ENCODE measurements around the gene C19orf53. TPM values are rescaled to one million over a fixed set of nuclear protein-coding genes. Genes with fewer than 3 reads are reported as not detected.

Gene C19orf53
- total RNA-seq, 8 experiments from 2014 or later: 122 to 265 (median 152) TPM

DNA sequence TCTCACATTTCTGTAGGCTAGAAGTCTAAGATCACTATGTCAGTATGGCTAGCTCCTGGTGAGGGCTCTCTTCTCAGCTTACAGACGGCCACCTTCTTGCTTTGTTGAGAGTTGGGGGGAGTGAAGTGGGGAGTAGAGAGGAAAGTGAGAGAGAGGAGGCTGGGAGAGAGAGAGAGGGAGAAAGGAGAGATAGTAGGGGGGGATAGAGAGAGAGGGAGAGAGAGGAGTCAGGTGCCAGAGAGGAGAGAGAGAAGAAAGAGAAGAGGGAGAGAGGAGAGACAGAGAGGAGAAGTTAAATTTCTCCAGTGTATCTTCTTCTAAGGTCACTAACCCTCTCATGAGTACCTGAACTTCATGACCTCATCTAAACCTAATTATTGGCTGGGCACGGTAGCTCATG, 49.6 kb downstream of the C19orf53 start:
- Histone ChIP-seq H3K4me1 (replicated peaks in 1 of 2) (no peaks in the 10 kb centered on the region), H3K27ac (no peak overlapping the region), H3K4me3 (no peak overlapping the region)
- WGBS, 10 experiments: 50 to 100% (median 80%) methylated on average over 1 to 2 of the region's 2 CpGs; no CpG with 5 or more reads in 1 of the 10 experiments
- ATAC-seq (replicated peaks in 6 of 8): no peak
- in situ Hi-C loops (cut with MboI; ENCODE audit: low pct_unique_long_range_greater_than_20kb in 2 of 9, low sequenced_read_pairs in 9 of 9, unreplicated experiment in 9 of 9): no loop called here

DNA sequence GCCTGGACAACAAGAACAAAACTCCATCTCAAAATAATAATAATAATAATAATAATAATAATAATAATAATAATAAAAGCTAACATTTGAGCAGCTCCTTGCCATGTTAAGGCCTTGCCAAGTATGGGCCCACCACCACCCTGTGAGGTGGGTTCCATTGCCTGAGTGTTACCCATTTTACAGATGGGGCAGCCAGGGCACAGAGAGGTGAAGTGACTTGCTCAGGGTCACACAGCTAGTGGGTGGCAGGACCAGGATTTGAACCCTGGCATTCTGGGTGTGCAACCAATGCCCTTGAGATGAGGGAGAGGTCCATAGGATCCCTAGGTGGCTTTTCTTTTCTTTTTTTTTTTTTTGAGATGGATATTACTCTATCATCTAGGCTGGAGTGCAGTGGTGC, 50.4 kb downstream of the C19orf53 start:
- no peak for ATAC-seq (replicated peaks in 6 of 8)

DNA sequence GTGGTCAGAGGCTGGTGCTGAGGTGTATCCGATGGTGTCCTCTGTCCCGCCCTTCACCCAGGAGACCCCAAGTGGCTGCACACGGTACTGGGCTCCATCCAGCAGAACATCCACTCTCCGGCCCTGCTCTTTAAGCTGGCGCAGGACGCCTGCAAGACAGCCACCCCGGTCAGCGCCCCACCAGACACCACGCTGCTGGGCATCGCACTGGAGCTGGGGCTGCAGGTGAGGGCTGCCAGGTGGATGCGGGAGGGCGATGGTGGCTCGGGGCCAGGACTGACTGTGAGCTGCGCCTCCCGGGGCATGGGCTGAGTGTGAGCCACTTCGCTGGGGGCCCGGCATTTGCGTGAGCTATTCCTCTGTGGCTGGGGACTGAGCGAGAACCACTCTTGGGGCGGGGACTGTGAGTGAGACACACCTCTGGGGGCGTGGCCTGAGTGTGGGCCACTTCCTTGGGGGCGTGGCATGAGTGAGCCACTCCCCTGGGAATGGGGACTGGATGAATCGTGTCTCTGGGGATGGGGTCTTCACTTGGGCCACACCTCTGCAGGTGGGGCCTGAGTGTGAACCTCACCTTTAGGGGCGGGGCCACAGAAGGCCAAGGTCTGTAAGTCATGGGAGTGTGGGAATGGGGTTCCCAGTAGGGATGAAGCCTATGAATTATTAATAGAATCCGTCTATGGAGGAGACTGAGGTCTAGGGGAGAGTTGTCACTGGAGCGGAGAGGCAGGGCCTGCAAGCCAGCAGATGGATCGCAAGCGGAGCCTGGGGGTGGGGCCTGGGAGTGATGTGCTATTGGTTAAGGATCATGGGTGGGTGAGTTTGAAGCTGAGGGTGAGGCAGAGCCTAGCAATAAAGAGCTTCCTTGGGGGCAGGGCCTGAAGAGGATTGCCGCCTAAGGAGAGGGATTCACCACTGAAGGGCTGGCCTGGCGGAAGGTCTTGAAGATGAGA, 51.5 kb downstream of the C19orf53 start:
- WGBS, 10 experiments: 64 to 100% (median 70%) methylated on average over 1 to 7 of the region's 30 CpGs; no CpG with 5 or more reads in 7 of the 10 experiments
- peak in 7 of 8 experiments; percentile 21 to 89 (median 71) for ATAC-seq (replicated peaks in 6 of 8)
- Histone ChIP-seq H3K27ac (no peak overlapping the region), H3K4me1 (replicated peaks in 1 of 2) (no peaks in the 10 kb centered on the region), H3K4me3 (no peak overlapping the region)
- in situ Hi-C loops (cut with MboI; ENCODE audit: low pct_unique_long_range_greater_than_20kb in 2 of 9, low sequenced_read_pairs in 9 of 9, unreplicated experiment in 9 of 9): no loop called here

More for the DNA sequence above, 50.4 kb downstream of the C19orf53 start:
- in situ Hi-C loops (cut with MboI; ENCODE audit: low pct_unique_long_range_greater_than_20kb in 2 of 9, low sequenced_read_pairs in 9 of 9, unreplicated experiment in 9 of 9): no loop called here
- H3K27ac ChIP-seq: no peak overlapping the region
- no peaks in the 10 kb centered on the region for H3K4me1 ChIP-seq (replicated peaks in 1 of 2)
- H3K4me3 ChIP-seq: no peak overlapping the region

DNA sequence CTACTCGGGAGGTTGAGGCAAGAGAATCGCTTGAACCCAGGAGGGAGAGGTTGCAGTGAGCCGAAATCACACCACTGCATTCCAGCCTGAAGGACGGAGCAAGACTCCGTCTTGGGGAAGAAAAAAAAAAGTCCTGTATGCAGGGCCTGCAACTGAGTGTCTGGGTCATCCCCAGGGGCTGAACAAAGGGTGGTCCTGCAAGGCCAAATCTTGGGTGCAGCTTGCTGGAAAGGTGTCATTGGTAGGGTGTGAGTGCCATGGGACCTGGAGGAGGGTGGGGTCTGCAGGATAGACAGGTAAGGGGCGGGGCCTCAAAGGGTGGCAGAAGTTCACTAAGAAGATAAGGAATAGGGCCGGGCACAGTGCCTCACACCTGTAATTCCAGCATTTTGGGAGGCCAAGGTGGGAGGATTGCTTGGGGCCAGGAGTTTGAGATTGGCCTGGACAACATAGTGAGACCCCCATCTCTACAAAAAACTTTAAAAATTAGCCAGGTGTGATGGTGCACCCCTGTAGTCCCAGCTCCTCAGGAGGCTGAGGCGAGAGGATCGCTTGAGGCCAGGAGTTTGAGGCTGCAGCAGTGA, 52.5 kb downstream of the C19orf53 start:
- no peak overlapping the region for H3K27ac ChIP-seq
- no peak for ATAC-seq (replicated peaks in 6 of 8)
- WGBS, 10 experiments: 80 to 100% (median 95%) methylated on average over 1 to 3 of the region's 9 CpGs; no CpG with 5 or more reads in 3 of the 10 experiments
- no peak overlapping the region for H3K4me3 ChIP-seq
- in situ Hi-C loops (cut with MboI; ENCODE audit: low pct_unique_long_range_greater_than_20kb in 2 of 9, low sequenced_read_pairs in 9 of 9, unreplicated experiment in 9 of 9): no loop called here
- no peaks in the 10 kb centered on the region for H3K4me1 ChIP-seq (replicated peaks in 1 of 2)

DNA sequence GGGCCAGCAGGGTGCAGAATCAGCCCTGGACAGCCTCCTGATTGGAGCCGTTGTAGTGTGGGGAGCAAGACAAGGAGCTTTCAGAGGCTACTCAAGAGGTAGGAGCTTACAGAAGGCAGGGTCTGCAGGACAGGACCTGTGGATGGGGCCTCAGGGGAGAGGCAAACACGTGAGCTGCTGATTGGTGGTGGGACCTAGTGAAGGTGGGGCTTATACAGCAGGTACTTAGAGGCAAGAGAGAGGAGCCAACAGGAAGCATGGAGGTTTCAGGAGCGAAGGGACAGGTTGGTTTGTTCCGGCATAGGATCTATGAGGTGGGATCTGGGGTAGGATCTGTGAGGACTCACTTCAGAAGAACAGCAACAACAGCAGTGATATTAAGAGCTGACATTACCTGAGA, 53.4 kb downstream of the C19orf53 start:
- in situ Hi-C loops (cut with MboI; ENCODE audit: low pct_unique_long_range_greater_than_20kb in 2 of 9, low sequenced_read_pairs in 9 of 9, unreplicated experiment in 9 of 9): no loop called here
- Histone ChIP-seq H3K27ac (no peak overlapping the region), H3K4me1 (replicated peaks in 1 of 2) (no peaks in the 10 kb centered on the region), H3K4me3 (no peak overlapping the region)
- no peak for ATAC-seq (replicated peaks in 6 of 8)
- 17 to 90% (median 65%) methylated on average over 1 to 4 of the region's 4 CpGs; no CpG with 5 or more reads in 2 of the 10 experiments for WGBS, 10 experiments

Other genes with a start within 250 kb of the C19orf53 start
- gene MRI1, start 9.9 kb upstream of the C19orf53 start, total RNA-seq: 10 to 100 TPM; 12.2 to 40.1 (median 20.5) TPM
- gene ZSWIM4, start 21.0 kb downstream of the C19orf53 start, total RNA-seq: 10 to 100 TPM in 2 of 8 experiments, 1 to 10 TPM in 6; 1.2 to 14.5 (median 8.6) TPM
- gene NANOS3, start 102.7 kb downstream of the C19orf53 start, total RNA-seq: 10 to 100 TPM in 1 of 8 experiments, 1 to 10 TPM in 5, not detected in 2; 1.4 to 14.9 (median 3.7) TPM
- 1 to 10 TPM in 7 of 8 experiments, under 1 TPM in 1; 0.51 to 5.2 (median 3.2) TPM for gene BRME1, start 131.7 kb downstream of the C19orf53 start, total RNA-seq
- 10 to 100 TPM in 4 of 8 experiments, 1 to 10 TPM in 4; 7.6 to 32.5 (median 10.1) TPM for gene CC2D1A, start 131.7 kb downstream of the C19orf53 start, total RNA-seq
- gene PODNL1, start 164.0 kb downstream of the C19orf53 start, total RNA-seq: 1 to 10 TPM in 3 of 8 experiments, under 1 TPM in 5; 0.16 to 1.4 (median 0.89) TPM
- gene DCAF15, start 178.1 kb downstream of the C19orf53 start, total RNA-seq: 10 to 100 TPM in 7 of 8 experiments, 1 to 10 TPM in 1; 8.4 to 46.5 (median 22.9) TPM
- 10 to 100 TPM in 4 of 8 experiments, 1 to 10 TPM in 4; 1.9 to 21.2 (median 8.7) TPM for gene RFX1, start 231.9 kb downstream of the C19orf53 start, total RNA-seq

Data from motor neuron (in vitro differentiated cells).